Measurements from ENCODE around the gene ARHGEF9.
"Not testable (repeated sequence)": the region's sequence is repeated elsewhere in the genome, so short reads cannot be mapped to it uniquely, and the experiment has no call there.

The ARHGEF9 gene

GRCh38 chrX:63657821-63658220 lies 127.2 kb downstream of the ARHGEF9 start:
- no peak for TF ChIP-seq CTCF (IDR thresholded peaks at IDR 0.05; ENCODE audit: low read depth, low read length)
- no peak overlapping the region for H3K4me3 ChIP-seq (replicated peaks in 1 of 2; ENCODE audit: low read depth in 2 of 2, low read length in 2 of 2)
- DNase-seq (ENCODE audit: low read depth in 2 of 2): peak; percentile 83 to 88

- H3K4me3 ChIP-seq (replicated peaks in 1 of 2; ENCODE audit: low read depth in 2 of 2, low read length in 2 of 2): no peak overlapping the region
- TF ChIP-seq CTCF (IDR thresholded peaks at IDR 0.05; ENCODE audit: low read depth, low read length): no peak
- peak; percentile 70 to 85 for DNase-seq (ENCODE audit: low read depth in 2 of 2)
These were observed 128.0 kb downstream of the ARHGEF9 start for GRCh38 chrX:63656871-63657580.

- no peak overlapping the region for H3K4me3 ChIP-seq (replicated peaks in 1 of 2; ENCODE audit: low read depth in 2 of 2, low read length in 2 of 2)
- no peak for TF ChIP-seq CTCF (IDR thresholded peaks at IDR 0.05; ENCODE audit: low read depth, low read length)
- peak; percentile 8 to 26 for DNase-seq (ENCODE audit: low read depth in 2 of 2)
These were observed 132.8 kb downstream of the ARHGEF9 start for GRCh38 chrX:63652086-63652765.

DNA sequence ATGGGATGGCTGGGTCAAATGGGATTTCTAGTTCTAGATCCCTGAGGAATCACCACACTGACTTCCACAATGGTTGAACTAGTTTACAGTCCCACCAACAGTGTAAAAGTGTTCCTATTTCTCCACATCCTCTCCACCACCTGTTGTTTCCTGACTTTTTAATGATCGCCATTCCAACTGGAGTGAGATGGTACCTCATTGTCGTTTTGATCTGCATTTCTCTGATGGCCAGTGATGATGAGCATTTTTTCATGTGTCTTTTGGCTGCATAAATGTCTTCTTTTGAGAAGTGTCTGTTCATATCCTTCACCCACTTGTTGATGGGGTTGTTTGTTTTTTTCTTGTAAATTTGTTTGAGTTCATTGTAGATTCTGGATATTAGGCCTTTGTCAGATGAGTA lies 139.3 kb downstream of the ARHGEF9 start:
- not testable (repeated sequence) for DNase-seq (ENCODE audit: low read depth in 2 of 2)

DNA sequence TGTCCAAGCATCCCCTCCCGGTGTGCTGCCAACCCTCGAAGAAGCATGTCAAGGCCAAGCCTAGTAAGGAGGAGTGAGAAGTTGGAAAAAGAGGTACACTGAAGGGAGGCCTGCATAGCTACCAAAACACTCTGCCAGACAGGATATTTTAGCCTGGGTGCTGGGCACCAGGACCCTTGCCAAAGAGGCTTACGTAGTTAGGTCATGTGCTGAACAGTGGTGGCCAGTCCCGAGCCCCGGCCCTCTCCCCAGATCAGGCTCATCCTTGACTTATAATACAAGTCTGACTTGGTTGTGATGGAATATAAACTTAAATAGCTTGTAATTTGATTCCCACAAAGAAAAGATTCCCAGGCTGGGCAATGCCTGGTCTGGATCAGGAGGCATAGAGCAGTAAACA lies 149.3 kb downstream of the ARHGEF9 start:
- no peak for TF ChIP-seq CTCF (IDR thresholded peaks at IDR 0.05; ENCODE audit: low read depth, low read length)
- no peak overlapping the region for H3K4me3 ChIP-seq (replicated peaks in 1 of 2; ENCODE audit: low read depth in 2 of 2, low read length in 2 of 2)
- DNase-seq (ENCODE audit: low read depth in 2 of 2): no peak

More for the DNA sequence above, 139.3 kb downstream of the ARHGEF9 start:
- H3K4me3 ChIP-seq (replicated peaks in 1 of 2; ENCODE audit: low read depth in 2 of 2, low read length in 2 of 2): not testable (repeated sequence)

- no peak for TF ChIP-seq CTCF (IDR thresholded peaks at IDR 0.05; ENCODE audit: low read depth, low read length)
- H3K4me3 ChIP-seq (replicated peaks in 1 of 2; ENCODE audit: low read depth in 2 of 2, low read length in 2 of 2): no peak overlapping the region
- no peak for DNase-seq (ENCODE audit: low read depth in 2 of 2)
These were observed 171.4 kb downstream of the ARHGEF9 start for GRCh38 chrX:63613531-63614028.

GRCh38 chrX:63585936-63586335 lies 199.1 kb downstream of the ARHGEF9 start:
- DNase-seq (ENCODE audit: low read depth in 2 of 2): no peak
- TF ChIP-seq CTCF (IDR thresholded peaks at IDR 0.05; ENCODE audit: low read depth, low read length): no peak

More at GRCh38 chrX:63585936-63586335, 199.1 kb downstream of the ARHGEF9 start:
- no peak overlapping the region for H3K4me3 ChIP-seq (replicated peaks in 1 of 2; ENCODE audit: low read depth in 2 of 2, low read length in 2 of 2)
